Cardiac fibroblast (primary cell): Measurements from ENCODE around the gene SLC22A15.
"Not testable (repeated sequence)": the region's sequence is repeated elsewhere in the genome, so short reads cannot be mapped to it uniquely, and the experiment has no call there.

ENCODE experiments used
- DNase-seq, 2 donors: peaks; one replicate each; pipeline versions ENCODE4 v3.0.0 to v3.0.0-alpha.2; 2010; ENCODE audit warnings: low read depth in 2 of 2
- H3K4me3 ChIP-seq, 2 donors: replicated peaks in 1 of 2; 1 replicate in 1 of 2; 2 replicates in 1 of 2; pipeline ENCODE4 v1.5.1; 2011; ENCODE audit warnings: low read depth in 2 of 2, low read length in 2 of 2, mild to moderate bottlenecking in 2 of 2, moderate library complexity in 1 of 2
- CTCF ChIP-seq: IDR thresholded peaks from one replicate; pipeline ENCODE4 v1.5.1; 2011; ENCODE audit warnings: low read depth, mild to moderate bottlenecking, low read length, inconsistent platforms

SLC22A15 gene

GRCh38 chr1:115951560-115951959 is 24.8 kb upstream of the SLC22A15 start:
- no peak overlapping the region for H3K4me3 ChIP-seq
- TF ChIP-seq CTCF: no peak
- DNase-seq: no peak

- no peak for DNase-seq
- H3K4me3 ChIP-seq: no peak overlapping the region
- no peak for TF ChIP-seq CTCF
These were observed 23.8 kb upstream of the SLC22A15 start for GRCh38 chr1:115952547-115952946.

GRCh38 chr1:115953180-115953579 is 23.1 kb upstream of the SLC22A15 start:
- no peak for DNase-seq
- H3K4me3 ChIP-seq: no peak overlapping the region
- TF ChIP-seq CTCF: no peak

- H3K4me3 ChIP-seq: no peak overlapping the region
- no peak for TF ChIP-seq CTCF
- no peak for DNase-seq
These were observed 21.6 kb upstream of the SLC22A15 start for GRCh38 chr1:115954684-115955083.

GRCh38 chr1:115955228-115955627 is 21.1 kb upstream of the SLC22A15 start:
- H3K4me3 ChIP-seq: no peak overlapping the region
- DNase-seq: no peak
- no peak for TF ChIP-seq CTCF

DNA sequence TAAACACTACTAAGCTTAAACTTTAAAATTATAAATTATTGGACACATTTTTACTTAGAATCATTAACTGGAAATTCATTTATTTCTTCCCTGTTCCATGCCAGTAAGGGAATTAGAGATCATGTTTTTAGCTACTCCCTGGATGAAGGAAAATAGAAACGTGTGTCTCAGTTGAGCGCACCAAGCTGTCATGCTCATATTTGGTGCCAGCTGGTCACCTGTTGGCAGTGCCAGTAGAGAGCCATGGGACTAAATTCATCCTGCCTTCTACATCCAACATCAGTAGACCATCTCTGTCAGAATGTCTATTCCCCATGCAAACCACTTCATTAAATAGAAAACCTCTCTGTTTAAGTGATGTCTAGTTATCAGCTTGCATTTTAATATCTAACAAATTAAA is 17.4 kb upstream of the SLC22A15 start:
- no peak for DNase-seq
- TF ChIP-seq CTCF: no peak
- no peak overlapping the region for H3K4me3 ChIP-seq

- DNase-seq: peak in 1 of 2 donors; percentile 15
- TF ChIP-seq CTCF: no peak
- no peak overlapping the region for H3K4me3 ChIP-seq
These were observed 6.8 kb upstream of the SLC22A15 start for GRCh38 chr1:115969509-115969908.

- not testable (repeated sequence) for DNase-seq, H3K4me3 ChIP-seq
These were observed 4.5 kb upstream of the SLC22A15 start for GRCh38 chr1:115971778-115972177.
